CD4-positive, alpha-beta T cell (primary cell): ENCODE results near the gene FGF22. TPM values are rescaled to one million over a fixed set of nuclear protein-coding genes. Genes with fewer than 3 reads are reported as not detected.

Experiments
- ATAC-seq: fragments of 200-7000 bp; cut with Tn5 transposase; one replicate; pipeline ENCODE4 v1.10.0; 2022; ENCODE audit warnings: mild to moderate bottlenecking; ENCODE audit not compliant: poor library complexity
- CTCF ChIA-PET: fragments of 350-600 bp; sonication (Branson Sonifier 250); formaldehyde crosslinking; loops from one replicate; lab custom pipeline; 2021; ENCODE audit warnings: antibody characterized with exemption, inconsistent platforms; lab: Charles Lee
- POLR2A ChIA-PET: fragments of 350-600 bp; sonication (Branson Sonifier 250); formaldehyde crosslinking; loops from one replicate; lab custom pipeline; 2021; ENCODE audit warnings: antibody characterized with exemption, inconsistent platforms; lab: Charles Lee
- DNase-seq, 14 experiments: peaks; one replicate each; pipeline ENCODE4 v3.0.0-alpha.2; 2013 to 2020; ENCODE audit warnings: mixed read lengths in 2 of 14
- H3K27ac ChIP-seq, 2 donors: one replicate each; pipeline versions ENCODE4 v1.5.1 to v1.7.0; 2013; ENCODE audit warnings: low read length in 2 of 2, low read depth in 1 of 2, mild to moderate bottlenecking in 1 of 2
- H3K27me3 ChIP-seq, 2 experiments: 1 replicate in 1 of 2; 2 replicates in 1 of 2; pipeline versions ENCODE4 v1.6.1 to v1.7.0; 2013; ENCODE audit warnings: low read length in 2 of 2, control low read depth in 1 of 2, mild to moderate bottlenecking in 1 of 2, moderate library complexity in 1 of 2; ENCODE audit not compliant: insufficient read depth in 2 of 2, control insufficient read depth in 1 of 2
- H3K36me3 ChIP-seq: one replicate; pipeline ENCODE4 v1.6.1; 2013; ENCODE audit warnings: low read length, control low read depth; ENCODE audit not compliant: insufficient read depth
- H3K4me1 ChIP-seq: one replicate; pipeline ENCODE4 v1.6.1; 2013; ENCODE audit warnings: low read length, control low read depth; ENCODE audit not compliant: insufficient read depth
- H3K4me3 ChIP-seq: one replicate; pipeline ENCODE4 v1.5.1; 2013; ENCODE audit warnings: mild to moderate bottlenecking, low read length, moderate library complexity
- H3K9me3 ChIP-seq, 2 experiments: 1 replicate in 1 of 2; 2 replicates in 1 of 2; pipeline versions ENCODE4 v1.6.1 to v1.7.0; 2013; ENCODE audit warnings: low read length in 2 of 2, mild to moderate bottlenecking in 2 of 2, control low read depth in 1 of 2, moderate library complexity in 1 of 2; ENCODE audit not compliant: control insufficient read depth in 1 of 2, insufficient read depth in 1 of 2
- H3K27ac Mint-ChIP-seq: one replicate; pipeline ENCODE4 v1.8.0; 2020; ENCODE audit warnings: mixed read lengths
- H3K27me3 Mint-ChIP-seq: one replicate; pipeline ENCODE4 v1.8.0; 2021; ENCODE audit warnings: mixed read lengths
- H3K36me3 Mint-ChIP-seq: one replicate; pipeline ENCODE4 v1.8.0; 2021; ENCODE audit warnings: low read depth, mixed read lengths
- H3K4me1 Mint-ChIP-seq: one replicate; pipeline ENCODE4 v1.8.0; 2021; ENCODE audit warnings: low read depth, mixed read lengths
- H3K4me3 Mint-ChIP-seq: one replicate; pipeline ENCODE4 v1.8.0; 2020; ENCODE audit warnings: mild to moderate bottlenecking, mixed read lengths
- H3K9me3 Mint-ChIP-seq: one replicate; pipeline ENCODE4 v1.8.0; 2020; ENCODE audit warnings: mixed read lengths
- CTCF ChIP-seq: fragments of 200-600 bp; IDR thresholded peaks from one replicate; pipeline ENCODE4 v1.8.0; 2022; ENCODE audit warnings: antibody characterized with exemption, mild to moderate bottlenecking
- intact Hi-C, 2 experiments: fragments of 100-400 bp; cut with DNase I in 1 of 2; cut with micrococcal nuclease in 1 of 2; formaldehyde crosslinking; loops; one replicate each; pipeline versions ENCODE4 v1.15.1 to v1.9.0; 2023 to 2025; cut with DNase I, micrococcal nuclease
- total RNA-seq, 174 experiments: library from RNA in 2 of 174; stranded (reverse) in 2 of 174; gene quantifications; one replicate each; pipeline ENCODE4 v1.2.3 and lab custom pipeline; 2021 to 2026

Gene FGF22
- total RNA-seq, 2 experiments from 2014 or later: 0.42 to 0.49 TPM

- peaks cover 94% of the 10 kb centered on the region for H3K4me1 ChIP-seq
- no peaks in the 10 kb centered on the region for H3K9me3 Mint-ChIP-seq
Measured at GRCh38 chr19:656751-657559, 17.3 kb downstream of the FGF22 start.

DNA sequence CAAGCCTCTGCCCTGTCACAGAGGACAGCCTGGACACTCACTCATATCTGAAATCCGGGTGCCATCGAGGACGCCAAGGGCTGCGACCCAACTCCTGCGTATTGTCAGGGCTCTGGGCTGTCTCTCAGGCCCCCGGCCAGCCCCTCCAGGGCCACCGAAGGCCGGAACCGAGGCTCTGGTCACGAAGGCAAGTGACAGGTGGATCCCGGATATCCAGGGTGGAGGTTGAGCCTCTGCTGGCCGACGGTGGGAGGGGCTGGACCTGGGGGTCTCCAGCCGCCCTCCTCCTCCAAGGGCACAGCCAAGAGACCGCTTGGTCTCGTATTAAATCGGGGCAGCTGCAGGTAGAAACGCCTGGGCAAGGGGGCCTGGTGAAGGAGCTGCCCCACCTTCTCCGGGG, 17.9 kb downstream of the FGF22 start:
- Histone ChIP-seq H3K4me1 (peaks cover 89% of the 10 kb centered on the region), H3K9me3 (no peaks in the 10 kb centered on the region), H3K36me3 (peaks cover 50% of the 10 kb centered on the region), H3K4me3 (no peak overlapping the region), H3K27ac (no peak overlapping the region), H3K27me3 (no peaks in the 10 kb centered on the region)
- H3K36me3 Mint-ChIP-seq: peaks cover 55% of the 10 kb centered on the region
- H3K27me3 Mint-ChIP-seq: no peaks in the 10 kb centered on the region
- peaks cover 53% of the 10 kb centered on the region for H3K4me1 Mint-ChIP-seq
- peak overlapping the region; percentile 97 for H3K27ac Mint-ChIP-seq
- H3K4me3 Mint-ChIP-seq: peak overlapping the region; percentile 7
- peak in 1 of 14 experiments; percentile 35 for DNase-seq
- no peak for ATAC-seq
- TF ChIP-seq CTCF: no peak
- H3K9me3 Mint-ChIP-seq: no peaks in the 10 kb centered on the region
- ChIA-PET CTCF (no interaction called here), POLR2A (interaction anchor here (2.5 kb wide), 1 partner anchor 10 kb away, joined by 5 read pairs; no protein-coding TSS in a partner anchor)
- intact Hi-C loops: no loop called here

More at GRCh38 chr19:656751-657559, 17.3 kb downstream of the FGF22 start:
- Histone ChIP-seq H3K27ac (peak overlapping the region in 1 of 2 donors; percentile 35), H3K27me3 (no peaks in the 10 kb centered on the region), H3K4me3 (no peak overlapping the region), H3K9me3 (no peaks in the 10 kb centered on the region), H3K36me3 (peaks cover 56% of the 10 kb centered on the region)
- no peak for ATAC-seq
- intact Hi-C loops: no loop called here
- H3K27me3 Mint-ChIP-seq: no peaks in the 10 kb centered on the region
- H3K27ac Mint-ChIP-seq: peak overlapping the region; percentile 97
- CTCF ChIA-PET: interaction anchor here (1.1 kb wide), 1 partner anchor 73 kb away, joined by 3 read pairs; no protein-coding TSS in a partner anchor
- H3K4me3 Mint-ChIP-seq: no peak overlapping the region
- peaks cover 53% of the 10 kb centered on the region for H3K4me1 Mint-ChIP-seq
- POLR2A ChIA-PET: interaction anchor here (2.5 kb wide), 1 partner anchor 9 kb away, joined by 5 read pairs; no protein-coding TSS in a partner anchor
- no peak for TF ChIP-seq CTCF
- peak in 2 of 14 experiments; percentile 5 to 37 for DNase-seq
- peaks cover 53% of the 10 kb centered on the region for H3K36me3 Mint-ChIP-seq

DNA sequence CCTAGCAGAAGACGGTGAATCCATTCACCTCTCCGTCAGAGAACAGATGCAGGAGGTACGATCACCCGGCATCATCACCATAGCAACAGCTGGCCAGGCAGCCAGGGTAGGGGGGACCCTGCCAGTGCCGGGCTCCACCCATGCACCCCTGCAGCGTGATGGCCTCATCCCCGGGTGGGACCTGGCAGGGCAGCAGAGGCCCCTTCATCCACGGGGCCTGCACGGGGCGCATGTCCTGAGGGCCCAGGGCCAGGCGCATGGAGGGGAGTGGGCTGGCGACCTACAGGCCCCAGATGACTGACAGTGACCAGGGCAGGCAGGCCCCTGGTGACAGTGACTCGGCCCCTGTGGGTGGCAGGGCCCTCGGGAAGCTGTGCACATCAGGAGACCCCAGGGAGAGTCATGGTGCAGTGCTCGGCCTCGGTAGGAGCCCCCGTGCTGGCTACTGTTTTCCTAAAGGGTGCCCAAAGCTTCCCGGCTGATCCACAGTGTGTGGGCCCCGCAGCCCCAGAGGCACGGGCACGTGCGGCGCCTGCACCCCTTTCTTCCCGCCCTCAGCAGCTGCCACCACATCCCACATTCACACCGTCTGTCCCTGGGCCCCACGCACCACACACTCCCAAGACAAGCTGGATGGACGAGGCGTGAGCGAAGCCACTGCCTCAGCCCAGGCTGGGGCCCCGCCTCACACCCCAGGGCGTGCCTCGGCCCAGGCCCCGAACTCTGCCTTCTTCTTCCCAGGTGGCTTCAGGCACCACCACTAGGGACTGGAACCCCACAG, 18.6 kb downstream of the FGF22 start:
- Mint-ChIP-seq H3K9me3 (no peaks in the 10 kb centered on the region), H3K27ac (peak overlapping the region; percentile 97), H3K27me3 (no peaks in the 10 kb centered on the region), H3K36me3 (peaks cover 51% of the 10 kb centered on the region), H3K4me1 (peaks cover 53% of the 10 kb centered on the region), H3K4me3 (no peak overlapping the region)
- TF ChIP-seq CTCF: no peak
- ATAC-seq: no peak
- Histone ChIP-seq H3K4me1 (peaks cover 83% of the 10 kb centered on the region), H3K27me3 (no peaks in the 10 kb centered on the region), H3K4me3 (no peak overlapping the region), H3K9me3 (no peaks in the 10 kb centered on the region), H3K36me3 (peaks cover 43% of the 10 kb centered on the region), H3K27ac (peak overlapping the region in 1 of 2 donors; percentile 97)
- DNase-seq: peak in 2 of 14 experiments; percentile 6 to 36
- CTCF ChIA-PET: no interaction called here
- intact Hi-C loops: no loop called here
- POLR2A ChIA-PET: interaction anchor here (2.5 kb wide), 1 partner anchor 11 kb away, joined by 5 read pairs; no protein-coding TSS in a partner anchor
